Measurements from ENCODE around the gene TUBGCP6.

DNA sequence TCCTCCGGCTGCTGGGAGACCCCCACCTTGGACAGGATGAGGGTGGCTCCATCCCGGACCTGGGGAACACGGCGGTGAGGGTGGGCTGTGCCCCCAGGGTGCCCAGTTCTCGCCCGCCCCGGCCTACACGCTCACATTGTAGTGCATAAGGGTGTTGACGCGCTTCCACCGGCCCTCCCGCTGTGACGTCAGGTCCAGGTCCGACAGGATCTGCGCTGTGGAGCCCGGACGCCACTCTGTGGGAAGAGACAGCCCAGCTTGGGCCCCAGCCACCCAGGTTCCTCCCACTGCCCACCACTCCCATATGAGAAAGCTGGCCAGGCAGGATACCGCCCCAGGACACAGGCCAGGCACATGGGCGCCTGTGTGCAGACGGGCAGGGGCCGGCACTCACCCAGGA is 33.6 kb upstream of the TUBGCP6 start:
- no peak for TF ChIP-seq CTCF (IDR thresholded peaks at IDR 0.05)
- no peak for TF ChIP-seq POLR2A (IDR thresholded peaks at IDR 0.05)
